Fibroblast of peridontal ligament (primary cell): Measurements from ENCODE around the gene GSTM4.
A peak's percentile ranks its signal among the peaks of the same experiment; 100 is the strongest.
"Not testable (repeated sequence)": the region's sequence is repeated elsewhere in the genome, so short reads cannot be mapped to it uniquely, and the experiment has no call there.

ENCODE experiments used
- DNase-seq: peaks from one replicate; pipeline ENCODE4 v3.0.0-alpha.2; 2010; ENCODE audit errors: extremely low read depth

The GSTM4 gene

GRCh38 chr1:109637446-109637845 lies 18.5 kb upstream of the GSTM4 start:
- DNase-seq = no peak

GRCh38 chr1:109639063-109639840 lies 16.6 kb upstream of the GSTM4 start:
- no peak for DNase-seq

DNA sequence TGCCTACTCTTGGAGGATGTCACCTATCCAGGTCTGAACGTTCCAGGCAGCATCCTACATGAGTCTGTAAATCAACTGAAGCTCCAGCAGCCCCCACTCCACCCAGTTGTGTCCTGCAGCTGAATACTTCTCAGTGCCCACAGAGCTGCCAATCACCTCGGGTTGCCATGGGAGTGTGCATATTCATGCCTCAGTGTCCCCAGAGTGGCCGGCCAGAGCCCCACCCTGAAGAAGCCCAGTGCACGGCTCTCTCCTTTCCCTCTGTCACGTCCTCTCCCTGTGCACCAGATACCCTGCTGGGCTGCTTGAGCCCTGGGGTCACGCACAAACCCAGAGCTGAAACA lies 16.1 kb upstream of the GSTM4 start:
- DNase-seq = no peak

DNA sequence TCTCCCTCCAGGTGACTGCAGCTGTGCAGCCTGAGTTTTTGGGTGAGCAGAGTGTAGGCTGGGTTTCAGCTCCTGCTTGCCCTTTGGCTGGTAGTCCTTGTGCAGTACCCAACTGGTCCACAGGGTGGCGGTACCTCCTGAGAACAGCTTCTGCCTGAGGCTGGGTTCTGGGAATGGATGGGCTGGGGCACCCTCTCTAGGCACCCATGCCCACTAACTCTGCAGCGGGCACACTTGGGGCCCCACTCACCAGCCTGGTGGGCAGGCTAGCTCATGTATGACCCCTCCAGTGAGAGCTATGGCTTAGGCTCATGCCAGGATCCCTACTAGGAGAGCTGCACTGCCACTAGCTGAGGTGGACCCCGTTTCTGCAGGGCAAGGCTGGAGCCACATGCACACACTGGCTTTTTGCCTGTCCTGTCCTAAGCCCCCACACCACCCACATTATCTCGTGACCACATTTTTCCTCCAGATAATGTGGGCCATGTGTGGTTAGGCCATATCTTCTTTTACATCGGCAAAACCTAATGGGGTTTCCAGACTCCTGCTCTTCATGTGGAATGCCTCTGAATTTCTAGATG lies 15.5 kb upstream of the GSTM4 start:
- peak; percentile 62 for DNase-seq

GRCh38 chr1:109641078-109641740 lies 14.7 kb upstream of the GSTM4 start:
- no peak for DNase-seq

DNA sequence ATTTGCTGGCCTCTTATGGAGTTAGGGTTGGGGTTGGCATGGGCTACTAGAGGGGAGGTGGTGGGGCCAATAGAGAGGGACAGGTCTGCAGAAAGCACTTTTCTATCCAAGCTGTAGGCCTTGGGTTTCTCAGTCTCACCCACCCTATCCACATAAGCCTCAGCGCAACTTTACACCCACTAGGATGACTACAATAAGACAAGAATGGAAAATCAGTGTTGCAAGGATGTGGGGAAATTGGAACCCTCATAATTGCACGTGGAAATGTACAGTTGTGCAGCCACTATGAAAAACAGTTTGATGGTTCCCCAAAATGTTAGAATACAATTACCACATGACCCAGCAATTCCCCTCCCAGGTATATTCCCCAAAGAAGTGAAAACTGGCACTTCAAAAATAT lies 14.0 kb upstream of the GSTM4 start:
- DNase-seq = no peak

DNA sequence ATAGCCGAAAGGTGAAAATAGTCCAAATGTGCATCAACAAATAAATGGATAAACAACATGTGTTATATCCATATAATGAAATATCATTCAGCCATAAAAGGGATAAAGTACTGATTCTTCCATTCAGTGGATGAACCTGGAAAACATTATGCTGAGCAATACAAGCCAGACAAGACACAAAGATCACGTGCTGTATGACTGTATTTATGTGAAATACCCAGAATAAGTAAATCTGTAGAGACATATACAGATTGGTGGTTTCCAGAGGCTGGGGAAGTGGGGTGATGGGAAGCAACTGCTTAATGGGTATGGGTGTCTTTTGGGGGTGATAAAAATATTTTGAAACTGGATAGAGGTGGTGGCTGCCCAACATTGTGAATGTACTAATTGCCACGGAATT lies 13.3 kb upstream of the GSTM4 start:
- DNase-seq = peak; percentile 71

DNA sequence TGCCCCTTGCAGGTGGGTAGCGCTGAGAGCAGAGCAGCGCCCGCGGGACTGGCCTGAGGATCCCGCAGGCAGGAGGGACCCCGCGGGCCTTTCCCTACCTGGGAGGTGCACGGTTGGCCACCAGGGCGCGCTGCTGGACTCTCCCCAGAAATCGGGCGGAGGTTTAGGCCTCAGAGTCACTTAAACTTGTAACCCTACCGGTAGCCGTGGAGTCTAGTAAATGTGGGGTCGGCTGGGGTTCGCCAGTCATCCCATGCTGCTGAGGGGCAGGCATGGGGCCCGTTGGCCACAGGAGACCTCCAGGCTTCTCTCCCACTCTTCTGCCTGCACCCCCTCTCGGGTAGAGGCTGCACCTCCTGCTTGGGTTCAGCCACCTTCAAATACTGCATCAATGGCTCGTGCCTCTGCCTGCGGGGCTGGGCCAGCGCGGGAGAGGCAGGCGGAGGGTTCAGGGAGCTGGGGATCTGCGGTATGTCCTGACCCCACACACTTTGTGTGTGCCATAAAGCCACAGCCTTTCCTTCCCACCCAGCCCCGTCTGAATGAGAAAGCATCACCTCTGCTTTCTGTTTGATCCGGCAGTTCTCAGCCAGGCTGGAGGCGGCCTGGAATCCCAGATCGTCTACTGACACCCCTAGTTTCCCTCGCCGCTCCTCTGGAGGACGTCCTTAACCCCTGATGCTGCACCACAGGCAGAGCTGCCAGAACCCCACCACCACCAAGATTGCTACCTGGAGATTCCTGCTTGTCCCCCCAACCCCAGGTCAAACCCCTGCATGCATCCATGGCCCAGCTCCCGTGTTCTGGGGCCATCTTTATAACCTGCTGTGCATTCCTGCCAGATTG lies 12.3 kb upstream of the GSTM4 start:
- peak; percentile 47 for DNase-seq

DNA sequence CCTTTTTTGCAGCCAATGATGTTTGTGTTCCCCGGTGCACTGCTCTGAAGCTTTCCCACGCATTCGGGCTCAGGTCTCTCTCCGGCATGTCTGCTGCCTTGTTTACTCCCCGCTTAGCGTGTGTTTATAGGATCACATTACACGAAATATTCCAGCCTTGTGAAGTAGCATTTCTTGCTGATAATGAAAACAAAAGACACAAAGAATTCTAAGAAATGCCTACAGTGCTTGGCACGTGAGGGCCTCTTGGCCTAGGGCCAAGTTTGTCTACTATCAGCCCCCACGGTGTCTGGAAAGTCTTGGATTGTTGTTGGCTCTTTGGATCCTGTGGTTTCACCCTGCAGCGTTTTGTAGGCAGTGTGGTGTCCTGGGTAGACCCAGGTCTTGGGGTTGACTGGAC lies 11.2 kb upstream of the GSTM4 start:
- peak; percentile 52 for DNase-seq

DNA sequence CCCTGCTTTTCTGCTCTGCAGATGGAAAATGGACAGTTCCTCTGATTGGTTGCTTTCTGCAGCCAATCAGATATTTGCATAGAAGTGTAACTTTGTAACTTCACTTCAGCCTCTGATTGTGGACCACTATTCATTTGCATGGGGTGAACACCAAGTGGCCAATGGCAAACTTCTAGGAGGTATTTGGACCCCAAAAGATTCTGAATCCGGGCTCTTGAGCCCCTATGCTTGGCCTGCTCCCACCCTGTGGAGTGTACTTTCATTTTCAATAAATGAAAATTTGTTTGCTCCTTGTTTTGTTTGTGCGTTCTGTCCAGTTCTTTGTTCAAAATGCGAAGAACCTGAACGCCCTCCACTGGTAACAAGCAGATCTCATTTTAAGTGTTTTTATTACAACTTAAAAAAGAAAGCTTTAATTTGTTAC lies 6.4 kb upstream of the GSTM4 start:
- peak; percentile 84 for DNase-seq

- no peak for DNase-seq
These were observed 5.3 kb upstream of the GSTM4 start for GRCh38 chr1:109650609-109651008.

GRCh38 chr1:109652402-109652801 lies 3.5 kb upstream of the GSTM4 start:
- no peak for DNase-seq

DNA sequence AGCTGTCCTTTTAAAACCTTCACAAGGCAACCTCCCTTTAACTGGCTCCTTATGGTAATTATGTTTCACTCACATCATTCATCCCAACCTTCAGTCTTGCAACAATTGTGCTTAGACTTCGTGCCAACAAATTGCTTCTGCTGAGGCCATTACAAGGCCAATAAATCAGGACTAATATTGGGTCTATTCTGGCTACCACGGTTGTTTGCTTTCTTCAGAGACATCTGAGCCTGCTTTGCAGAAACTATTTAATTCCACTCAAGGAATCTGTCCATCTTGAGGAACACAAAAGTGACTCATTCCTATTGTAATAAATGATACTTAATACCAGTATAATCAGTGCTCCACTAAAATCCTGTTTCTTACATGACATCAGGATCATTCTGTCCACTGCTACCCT lies 2.6 kb upstream of the GSTM4 start:
- no peak for DNase-seq

GRCh38 chr1:109654519-109654918 lies 1.4 kb upstream of the GSTM4 start:
- DNase-seq = no peak

DNA sequence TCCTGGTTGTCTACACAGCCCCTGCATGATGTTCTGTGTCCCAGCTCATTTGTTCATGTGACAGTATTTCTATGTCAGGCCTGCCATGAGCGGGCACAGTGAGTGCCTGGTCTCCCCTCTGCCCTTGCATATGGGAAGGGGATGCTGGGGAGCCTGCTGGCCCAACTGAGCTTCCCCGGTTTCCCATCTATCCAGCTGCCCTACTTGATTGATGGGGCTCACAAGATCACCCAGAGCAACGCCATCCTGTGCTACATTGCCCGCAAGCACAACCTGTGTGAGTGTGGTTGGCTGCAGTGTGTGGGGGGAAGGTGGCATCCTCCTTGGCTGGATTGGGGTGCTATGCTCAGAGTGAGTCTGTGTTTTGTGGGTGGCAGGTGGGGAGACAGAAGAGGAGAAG lies 1.5 kb downstream of the GSTM4 start:
- DNase-seq = no peak

- no peak for DNase-seq
These were observed 2.1 kb downstream of the GSTM4 start for GRCh38 chr1:109657970-109658369.

- DNase-seq = no peak
These were observed 2.7 kb downstream of the GSTM4 start for GRCh38 chr1:109658533-109659042.

GRCh38 chr1:109659145-109659544 lies 3.2 kb downstream of the GSTM4 start:
- no peak for DNase-seq

DNA sequence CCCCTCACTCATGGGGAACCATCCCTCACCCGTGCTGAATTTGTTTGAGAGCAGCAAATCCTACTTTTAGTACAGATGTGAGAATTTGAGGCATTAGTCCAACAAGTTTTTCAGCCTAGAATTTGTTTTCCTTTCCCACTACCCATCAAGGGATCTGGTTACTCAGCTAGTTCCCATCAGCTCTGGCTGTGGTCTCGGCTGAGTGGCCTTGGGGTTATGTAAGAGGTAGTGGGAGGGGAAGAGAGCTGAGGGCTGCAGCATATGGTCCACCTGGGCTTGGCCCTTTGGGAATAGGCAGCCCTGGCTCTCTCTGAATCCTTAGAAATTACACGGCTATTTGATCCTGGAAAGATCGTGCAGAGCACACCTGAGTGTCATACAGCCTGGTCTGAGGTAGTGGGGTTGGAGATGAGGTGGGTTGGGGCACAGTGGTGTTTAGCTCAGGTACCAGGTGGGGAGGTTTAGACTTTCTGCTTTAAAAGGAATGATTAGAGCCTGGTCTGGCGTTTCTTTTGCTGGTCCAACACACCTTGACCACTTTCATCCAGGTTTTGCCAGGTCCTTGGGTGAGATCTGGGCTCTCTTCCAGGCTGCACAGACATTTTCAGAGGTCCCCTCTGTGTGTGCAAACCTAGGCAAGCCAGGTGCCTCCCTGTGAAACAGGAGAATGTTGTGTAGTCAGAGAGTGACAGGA lies 4.2 kb downstream of the GSTM4 start:
- DNase-seq = no peak

DNA sequence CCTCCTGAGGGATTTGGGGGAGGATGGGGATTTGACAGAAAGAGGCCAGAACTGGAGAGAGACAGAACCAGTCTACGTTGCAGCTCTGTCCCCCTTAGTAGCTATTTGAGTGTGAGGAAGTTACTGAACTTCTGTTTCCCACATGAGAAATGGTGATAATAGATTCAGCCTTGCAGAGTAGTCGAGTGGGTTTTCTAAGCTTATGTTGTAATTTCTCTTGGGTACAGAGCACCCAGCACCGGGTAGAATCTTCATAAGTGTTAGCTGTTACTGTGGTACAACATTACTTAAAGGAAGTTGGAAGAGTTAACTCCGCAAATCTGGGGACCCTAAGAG lies 4.8 kb downstream of the GSTM4 start:
- DNase-seq = not testable (repeated sequence)

DNA sequence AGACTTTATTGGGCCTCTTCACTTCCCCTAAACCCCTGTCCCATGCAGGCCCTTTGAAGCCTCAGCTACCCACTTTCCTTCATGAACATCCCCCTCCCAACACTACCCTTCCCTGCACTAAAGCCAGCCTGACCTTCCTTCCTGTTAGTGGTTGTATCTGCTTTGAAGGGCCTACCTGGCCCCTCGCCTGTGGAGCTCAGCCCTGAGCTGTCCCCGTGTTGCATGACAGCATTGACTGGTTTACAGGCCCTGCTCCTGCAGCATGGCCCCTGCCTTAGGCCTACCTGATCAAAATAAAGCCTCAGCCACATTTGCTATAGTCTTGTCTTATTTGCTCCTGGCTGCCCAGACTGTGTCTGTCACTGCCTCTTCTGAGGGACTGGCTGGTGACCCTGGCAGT lies 5.5 kb downstream of the GSTM4 start:
- no peak for DNase-seq

GRCh38 chr1:109664671-109665070 lies 8.8 kb downstream of the GSTM4 start:
- DNase-seq = no peak
